ENCODE measurements around the gene NOL4L. TPM values are rescaled to one million over a fixed set of nuclear protein-coding genes. Genes with fewer than 3 reads are reported as not detected.

NOL4L gene
- total RNA-seq, 2 experiments from 2014 or later: 21.8 to 22.1 TPM

- H3K36me3 Mint-ChIP-seq: no peaks in the 10 kb centered on the region
- intact Hi-C loops (cut with micrococcal nuclease): no loop called here
- POLR2A ChIA-PET: no interaction called here
- no peaks in the 10 kb centered on the region for H3K9me3 Mint-ChIP-seq
- H3K4me1 Mint-ChIP-seq (ENCODE audit: low read depth): peaks cover 66% of the 10 kb centered on the region
- H3K4me3 Mint-ChIP-seq: no peak overlapping the region
- no peak overlapping the region for H3K27ac Mint-ChIP-seq
- CTCF ChIA-PET: no interaction called here
- H3K27me3 Mint-ChIP-seq: no peaks in the 10 kb centered on the region
- DNase-seq: no peak
These were observed 35.3 kb downstream of the NOL4L start for GRCh38 chr20:32549842-32550241.

GRCh38 chr20:32547753-32548034, 37.4 kb downstream of the NOL4L start:
- H3K27me3 Mint-ChIP-seq: no peaks in the 10 kb centered on the region
- ChIA-PET CTCF (interaction anchor here (10.6 kb wide), 1 partner anchor 25 kb away, joined by 74 read pairs; no protein-coding TSS in a partner anchor), POLR2A (no interaction called here)
- DNase-seq: no peak
- H3K4me1 Mint-ChIP-seq (ENCODE audit: low read depth): peaks cover 64% of the 10 kb centered on the region
- intact Hi-C loops (cut with micrococcal nuclease): no loop called here
- H3K4me3 Mint-ChIP-seq: no peak overlapping the region
- no peaks in the 10 kb centered on the region for H3K36me3 Mint-ChIP-seq
- no peaks in the 10 kb centered on the region for H3K9me3 Mint-ChIP-seq
- H3K27ac Mint-ChIP-seq: peak overlapping the region; percentile 67

GRCh38 chr20:32546918-32547752, 38.0 kb downstream of the NOL4L start:
- no peak for DNase-seq
- Mint-ChIP-seq H3K4me1 (ENCODE audit: low read depth) (peaks cover 67% of the 10 kb centered on the region), H3K27ac (peak overlapping the region; percentile 60), H3K36me3 (no peaks in the 10 kb centered on the region), H3K27me3 (no peaks in the 10 kb centered on the region), H3K9me3 (no peaks in the 10 kb centered on the region), H3K4me3 (no peak overlapping the region)
- CTCF ChIA-PET: interaction anchor here (10.6 kb wide), 1 partner anchor 25 kb away, joined by 74 read pairs; no protein-coding TSS in a partner anchor
- intact Hi-C loops (cut with micrococcal nuclease): no loop called here
- POLR2A ChIA-PET: no interaction called here

GRCh38 chr20:32544893-32545840, 40.0 kb downstream of the NOL4L start:
- Mint-ChIP-seq H3K36me3 (no peaks in the 10 kb centered on the region), H3K4me1 (ENCODE audit: low read depth) (peaks cover 84% of the 10 kb centered on the region), H3K9me3 (no peaks in the 10 kb centered on the region), H3K4me3 (no peak overlapping the region), H3K27ac (peak overlapping the region; percentile 60), H3K27me3 (no peaks in the 10 kb centered on the region)
- DNase-seq: no peak
- ChIA-PET POLR2A (no interaction called here), CTCF (interaction anchor here (0.6 to 10.6 kb wide), 2 partner anchors 23 to 117 kb away, joined by 3 to 74 read pairs; no protein-coding TSS in a partner anchor)
- intact Hi-C loops (cut with micrococcal nuclease): no loop called here

GRCh38 chr20:32544260-32544722, 40.8 kb downstream of the NOL4L start:
- no peaks in the 10 kb centered on the region for H3K9me3 Mint-ChIP-seq
- CTCF ChIA-PET: interaction anchor here (0.6 to 10.6 kb wide), 2 partner anchors 22 to 118 kb away, joined by 3 to 74 read pairs; no protein-coding TSS in a partner anchor
- peaks cover 4% of the 10 kb centered on the region for H3K36me3 Mint-ChIP-seq
- POLR2A ChIA-PET: interaction anchor here (0.8 kb wide), 1 partner anchor 9 kb away, joined by 3 read pairs; no protein-coding TSS in a partner anchor
- intact Hi-C loops (cut with micrococcal nuclease): no loop called here
- H3K27me3 Mint-ChIP-seq: no peaks in the 10 kb centered on the region
- no peak for DNase-seq
- peak overlapping the region; percentile 60 for H3K27ac Mint-ChIP-seq
- peaks cover 89% of the 10 kb centered on the region for H3K4me1 Mint-ChIP-seq (ENCODE audit: low read depth)
- no peak overlapping the region for H3K4me3 Mint-ChIP-seq

GRCh38 chr20:32543570-32544259, 41.4 kb downstream of the NOL4L start:
- intact Hi-C loops (cut with micrococcal nuclease): no loop called here
- no peak for DNase-seq
- CTCF ChIA-PET: interaction anchor here (10.6 kb wide), 1 partner anchor 21 kb away, joined by 74 read pairs; no protein-coding TSS in a partner anchor
- Mint-ChIP-seq H3K4me1 (ENCODE audit: low read depth) (peaks cover 91% of the 10 kb centered on the region), H3K27ac (peak overlapping the region; percentile 38), H3K36me3 (peaks cover 4% of the 10 kb centered on the region), H3K4me3 (no peak overlapping the region), H3K9me3 (no peaks in the 10 kb centered on the region), H3K27me3 (no peaks in the 10 kb centered on the region)
- POLR2A ChIA-PET: interaction anchor here (0.8 to 1.1 kb wide), 2 partner anchors 9 to 13 kb away, joined by 3 read pairs; no protein-coding TSS in a partner anchor

GRCh38 chr20:32542259-32542615, 42.9 kb downstream of the NOL4L start:
- Mint-ChIP-seq H3K4me3 (no peak overlapping the region), H3K36me3 (peaks cover 4% of the 10 kb centered on the region), H3K27ac (peak overlapping the region; percentile 64), H3K27me3 (no peaks in the 10 kb centered on the region), H3K4me1 (ENCODE audit: low read depth) (peaks cover 84% of the 10 kb centered on the region), H3K9me3 (no peaks in the 10 kb centered on the region)
- ChIA-PET POLR2A (interaction anchor here (1.1 kb wide), 1 partner anchor 33 kb away, joined by 3 read pairs; no protein-coding TSS in a partner anchor), CTCF (interaction anchor here (1.0 to 10.6 kb wide), 3 partner anchors 13 to 38 kb away, joined by 3 to 74 read pairs (median 4); no protein-coding TSS in a partner anchor)
- intact Hi-C loops (cut with micrococcal nuclease): no loop called here
- no peak for DNase-seq

GRCh38 chr20:32541323-32542258, 43.5 kb downstream of the NOL4L start:
- ChIA-PET POLR2A (interaction anchor here (1.1 kb wide), 1 partner anchor 33 kb away, joined by 3 read pairs; no protein-coding TSS in a partner anchor), CTCF (interaction anchor here (1.0 to 10.6 kb wide), 3 partner anchors 13 to 38 kb away, joined by 3 to 74 read pairs (median 4); no protein-coding TSS in a partner anchor)
- peak overlapping the region; percentile 98 for H3K27ac Mint-ChIP-seq
- peaks cover 80% of the 10 kb centered on the region for H3K4me1 Mint-ChIP-seq (ENCODE audit: low read depth)
- no peaks in the 10 kb centered on the region for H3K9me3 Mint-ChIP-seq
- H3K36me3 Mint-ChIP-seq: peaks cover 4% of the 10 kb centered on the region
- no peaks in the 10 kb centered on the region for H3K27me3 Mint-ChIP-seq
- no peak overlapping the region for H3K4me3 Mint-ChIP-seq
- no peak for DNase-seq
- intact Hi-C loops (cut with micrococcal nuclease): loop anchor here (2.0 kb wide), 2 partner anchors 13 to 19 kb away; no protein-coding TSS in a partner anchor

GRCh38 chr20:32539817-32540675, 45.1 kb downstream of the NOL4L start:
- Mint-ChIP-seq H3K36me3 (peaks cover 4% of the 10 kb centered on the region), H3K4me3 (peak overlapping the region; percentile 70), H3K27ac (peak overlapping the region; percentile 98), H3K27me3 (no peaks in the 10 kb centered on the region), H3K4me1 (ENCODE audit: low read depth) (peaks cover 76% of the 10 kb centered on the region), H3K9me3 (no peaks in the 10 kb centered on the region)
- intact Hi-C loops (cut with micrococcal nuclease): loop anchor here (2.0 to 10.0 kb wide), 4 partner anchors 15 to 205 kb away; partner anchors contain the start of genes ASXL1 and COMMD7
- peak; percentile 87 for DNase-seq
- CTCF ChIA-PET: interaction anchor here (1.0 to 10.6 kb wide), 10 partner anchors 13 to 336 kb away, joined by 4 to 74 read pairs (median 6); partner anchors contain the start of gene NOL4L
- POLR2A ChIA-PET: interaction anchor here (0.8 to 1.9 kb wide), 7 partner anchors 14 to 280 kb away, joined by 3 to 6 read pairs (median 5); partner anchors contain the start of gene ASXL1

Data from activated CD4-positive, alpha-beta memory T cell treated with anti-CD3 and anti-CD28 coated beads for 36 hours (primary cell).